Neutrophil (primary cell): Measurements from ENCODE around the gene FECH.

ENCODE experiments used
- H3K27ac ChIP-seq: fragments of 200-600 bp; sonication (generic); 2 replicates; pipeline ENCODE4 v1.5.1; 2016; ENCODE audit warnings: mild to moderate bottlenecking, moderate library complexity
- H3K27me3 ChIP-seq: fragments of 200-600 bp; sonication (generic); 2 replicates; pipeline ENCODE4 v1.6.0; 2016; ENCODE audit warnings: mild to moderate bottlenecking
- H3K36me3 ChIP-seq: fragments of 200-600 bp; sonication (generic); 2 replicates; pipeline ENCODE4 v1.5.1; 2017
- H3K4me1 ChIP-seq, 2 experiments: fragments of 200-600 bp in 1 of 2; sonication (generic) in 1 of 2; 1 replicate in 1 of 2; 2 replicates in 1 of 2; pipeline versions ENCODE4 v1.5.1 to v1.6.1; 2013 to 2016; ENCODE audit warnings: low read depth in 1 of 2, low read length in 1 of 2, mild to moderate bottlenecking in 1 of 2, moderate library complexity in 1 of 2; ENCODE audit not compliant: control insufficient read depth in 1 of 2, insufficient read depth in 1 of 2
- H3K4me3 ChIP-seq, 2 experiments: fragments of 200-600 bp in 1 of 2; sonication (generic) in 1 of 2; 1 replicate in 1 of 2; 2 replicates in 1 of 2; pipeline ENCODE4 v1.5.1; 2013 to 2016; ENCODE audit warnings: low read depth in 1 of 2, low read length in 1 of 2, mild to moderate bottlenecking in 1 of 2, moderate library complexity in 1 of 2
- H3K9me3 ChIP-seq: fragments of 200-600 bp; sonication (generic); 2 replicates; pipeline ENCODE4 v1.5.1; 2016
- TF ChIP-seq, protein P1 (sequence below): fragments of 200-600 bp; sonication (generic); IDR thresholded peaks from 2 replicates; pipeline ENCODE4 v1.5.1; 2016; ENCODE audit warnings: antibody characterized with exemption

FECH gene

DNA sequence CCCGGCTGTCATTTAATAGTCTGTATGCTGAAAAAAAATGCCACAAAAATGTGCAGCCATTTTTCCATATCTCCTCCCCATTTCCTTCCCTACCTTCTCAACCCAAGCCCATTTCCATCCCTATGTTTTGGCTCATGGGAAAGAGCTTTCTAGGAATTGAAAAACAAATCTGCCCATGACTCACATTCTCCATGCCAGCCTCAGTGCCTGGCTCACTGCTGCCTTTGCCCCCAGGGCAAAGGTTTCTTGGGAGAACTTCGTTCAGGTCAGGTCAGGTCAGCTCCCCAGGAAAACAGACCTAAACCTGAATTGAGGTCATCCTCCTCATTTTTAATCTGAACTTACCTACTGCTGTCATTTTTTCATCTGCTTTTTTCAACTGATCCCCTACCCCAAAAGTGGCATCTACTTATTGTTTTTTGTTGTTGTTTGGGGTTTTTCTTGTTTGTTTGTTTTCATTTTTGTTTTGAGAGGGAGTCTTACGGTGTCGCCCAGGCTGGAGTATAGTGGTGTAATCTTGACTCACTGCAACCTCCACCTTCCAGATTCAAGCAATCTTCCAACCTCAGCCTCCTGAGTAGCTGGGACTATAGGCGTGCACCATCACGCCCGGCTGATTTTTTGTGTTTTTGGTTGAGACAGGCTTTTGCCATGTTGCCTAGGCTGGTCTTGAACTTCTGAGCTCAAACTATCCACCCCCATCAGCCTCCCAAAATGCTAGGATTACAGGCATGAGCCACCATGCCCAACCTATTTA, 66.7 kb downstream of the FECH start:
- no peak overlapping the region for H3K4me3 ChIP-seq
- peaks cover 4% of the 10 kb centered on the region for H3K27me3 ChIP-seq
- H3K4me1 ChIP-seq: no peaks in the 10 kb centered on the region
- H3K27ac ChIP-seq: no peak overlapping the region
- H3K36me3 ChIP-seq: no peaks in the 10 kb centered on the region
- no peaks in the 10 kb centered on the region for H3K9me3 ChIP-seq
- TF ChIP-seq, protein P1, sequence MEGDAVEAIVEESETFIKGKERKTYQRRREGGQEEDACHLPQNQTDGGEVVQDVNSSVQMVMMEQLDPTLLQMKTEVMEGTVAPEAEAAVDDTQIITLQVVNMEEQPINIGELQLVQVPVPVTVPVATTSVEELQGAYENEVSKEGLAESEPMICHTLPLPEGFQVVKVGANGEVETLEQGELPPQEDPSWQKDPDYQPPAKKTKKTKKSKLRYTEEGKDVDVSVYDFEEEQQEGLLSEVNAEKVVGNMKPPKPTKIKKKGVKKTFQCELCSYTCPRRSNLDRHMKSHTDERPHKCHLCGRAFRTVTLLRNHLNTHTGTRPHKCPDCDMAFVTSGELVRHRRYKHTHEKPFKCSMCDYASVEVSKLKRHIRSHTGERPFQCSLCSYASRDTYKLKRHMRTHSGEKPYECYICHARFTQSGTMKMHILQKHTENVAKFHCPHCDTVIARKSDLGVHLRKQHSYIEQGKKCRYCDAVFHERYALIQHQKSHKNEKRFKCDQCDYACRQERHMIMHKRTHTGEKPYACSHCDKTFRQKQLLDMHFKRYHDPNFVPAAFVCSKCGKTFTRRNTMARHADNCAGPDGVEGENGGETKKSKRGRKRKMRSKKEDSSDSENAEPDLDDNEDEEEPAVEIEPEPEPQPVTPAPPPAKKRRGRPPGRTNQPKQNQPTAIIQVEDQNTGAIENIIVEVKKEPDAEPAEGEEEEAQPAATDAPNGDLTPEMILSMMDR: no peak

DNA sequence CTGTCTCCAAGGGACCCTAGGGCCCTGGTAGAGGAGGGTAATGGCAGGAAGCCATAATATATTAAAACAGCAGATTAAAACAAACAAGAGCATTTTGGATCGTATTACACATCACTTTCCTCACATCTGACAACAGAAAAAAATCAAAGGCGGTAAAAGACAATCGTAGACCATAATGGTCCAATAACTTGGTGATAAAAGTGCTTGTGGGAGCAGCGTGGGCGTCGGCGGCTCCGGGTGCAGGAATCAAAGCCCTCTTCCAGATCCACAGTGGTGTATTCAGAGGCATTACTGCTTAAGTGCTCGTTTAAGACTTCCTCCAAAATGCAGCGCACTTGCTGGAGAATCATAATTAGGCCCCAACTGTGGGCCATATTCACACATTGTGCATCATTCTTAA, 68.0 kb downstream of the FECH start:
- Histone ChIP-seq H3K4me1 (no peaks in the 10 kb centered on the region), H3K9me3 (no peaks in the 10 kb centered on the region), H3K27ac (no peak overlapping the region), H3K4me3 (no peak overlapping the region), H3K36me3 (no peaks in the 10 kb centered on the region), H3K27me3 (peaks cover 4% of the 10 kb centered on the region)
- TF ChIP-seq, protein P1: no peak

DNA sequence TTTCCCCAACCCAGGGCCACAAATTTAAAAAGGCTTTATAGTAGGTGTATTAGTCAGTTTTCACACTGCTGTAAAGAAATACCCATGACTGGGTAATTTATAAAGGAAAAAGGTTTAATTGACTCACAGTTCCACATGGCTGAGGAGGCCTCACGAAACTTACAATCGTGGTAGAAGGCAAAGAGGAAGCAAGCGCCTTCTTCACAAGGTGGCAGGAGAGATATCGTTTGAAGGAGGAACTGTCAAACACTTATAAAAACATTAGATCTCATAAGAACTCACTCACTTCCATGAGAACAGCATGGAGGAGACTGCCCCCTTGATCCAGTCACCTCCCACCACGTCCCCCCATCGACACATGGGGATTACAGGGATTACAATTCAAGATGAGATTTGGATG, 70.4 kb downstream of the FECH start:
- Histone ChIP-seq H3K27ac (no peak overlapping the region), H3K27me3 (no peaks in the 10 kb centered on the region), H3K36me3 (no peaks in the 10 kb centered on the region), H3K9me3 (no peaks in the 10 kb centered on the region), H3K4me1 (no peaks in the 10 kb centered on the region), H3K4me3 (no peak overlapping the region)
- TF ChIP-seq, protein P1: no peak

DNA sequence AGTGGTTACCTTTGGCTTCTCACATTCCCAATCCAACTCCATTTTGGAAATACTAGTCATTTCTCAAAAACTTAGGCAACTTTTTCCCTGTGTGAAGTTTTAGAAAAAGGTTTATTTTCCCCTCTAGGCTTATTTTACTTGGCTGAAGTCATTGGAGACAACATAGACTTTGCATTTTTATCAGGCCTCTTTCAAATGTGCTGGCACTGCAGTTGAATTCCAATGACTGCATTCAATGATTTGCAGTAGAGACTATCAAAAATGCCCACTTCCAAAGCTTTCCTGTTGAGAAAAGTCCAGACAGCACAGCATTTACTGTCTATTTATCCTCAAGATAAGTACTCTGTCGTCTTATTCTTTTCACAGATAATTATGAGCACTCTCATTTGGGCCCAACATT, 81.3 kb downstream of the FECH start:
- no peak overlapping the region for H3K27ac ChIP-seq
- no peak overlapping the region for H3K4me3 ChIP-seq
- H3K4me1 ChIP-seq: no peaks in the 10 kb centered on the region
- no peaks in the 10 kb centered on the region for H3K9me3 ChIP-seq
- TF ChIP-seq, protein P1: no peak
- no peaks in the 10 kb centered on the region for H3K36me3 ChIP-seq
- no peaks in the 10 kb centered on the region for H3K27me3 ChIP-seq

DNA sequence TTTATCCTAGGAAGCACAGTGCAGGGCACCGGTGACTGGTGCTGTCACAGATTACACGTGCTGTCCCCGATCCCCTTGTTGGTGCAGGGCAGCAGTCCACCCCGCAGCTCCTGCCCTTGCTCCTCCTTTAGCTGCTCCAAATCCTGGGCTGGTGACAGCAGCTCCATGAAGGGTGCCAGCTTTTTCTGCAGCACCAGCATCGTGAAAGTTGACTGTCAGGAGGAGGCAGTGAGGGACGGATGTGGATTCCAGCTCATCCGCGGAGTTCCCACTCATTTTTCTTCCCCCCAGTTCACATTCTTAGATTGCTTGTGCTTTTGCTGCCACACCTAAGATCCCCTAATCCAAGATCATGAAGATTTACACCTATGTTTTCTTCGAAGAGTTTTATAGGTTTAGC, 83.9 kb downstream of the FECH start:
- Histone ChIP-seq H3K4me3 (no peak overlapping the region), H3K27me3 (no peaks in the 10 kb centered on the region), H3K27ac (no peak overlapping the region), H3K36me3 (no peaks in the 10 kb centered on the region), H3K9me3 (no peaks in the 10 kb centered on the region), H3K4me1 (no peaks in the 10 kb centered on the region)
- TF ChIP-seq, protein P1: no peak
